GM04503 (cell line): ENCODE results near the gene LCMT1.

Experiments
- DNase-seq: peaks from one replicate; pipeline ENCODE4 v3.0.0-alpha.2; 2012; ENCODE audit warnings: low read depth

LCMT1 gene

GRCh38 chr16:25199457-25199856, 87.9 kb downstream of the LCMT1 start:
- no peak for DNase-seq

- DNase-seq = no peak
Measured at GRCh38 chr16:25210758-25211157, 99.2 kb downstream of the LCMT1 start.

- DNase-seq = no peak
Measured at GRCh38 chr16:25212636-25213035, 101.1 kb downstream of the LCMT1 start.

- no peak for DNase-seq
Measured at GRCh38 chr16:25213709-25214397, 102.3 kb downstream of the LCMT1 start.

- DNase-seq = no peak
Measured at GRCh38 chr16:25217112-25217511, 105.6 kb downstream of the LCMT1 start.

- no peak for DNase-seq
Measured at GRCh38 chr16:25217921-25218320, 106.4 kb downstream of the LCMT1 start.

- no peak for DNase-seq
Measured at GRCh38 chr16:25219070-25219737, 107.7 kb downstream of the LCMT1 start.

- DNase-seq = no peak
Measured at GRCh38 chr16:25222959-25223358, 111.4 kb downstream of the LCMT1 start.

GRCh38 chr16:25223964-25224363, 112.4 kb downstream of the LCMT1 start:
- no peak for DNase-seq

- no peak for DNase-seq
Measured at GRCh38 chr16:25224731-25225319, 113.3 kb downstream of the LCMT1 start.
